GM19023 (cell line): Measurements from ENCODE around the gene PER3.
"Not testable (repeated sequence)": the region's sequence is repeated elsewhere in the genome, so short reads cannot be mapped to it uniquely, and the experiment has no call there.

Experiments
- ATAC-seq: cut with Tn5 transposase; IDR thresholded peaks from one replicate; pipeline ENCODE4 v1.9.1; 2021; ENCODE audit warnings: mild to moderate bottlenecking, moderate library complexity; ENCODE audit not compliant: unreplicated experiment

Gene PER3

DNA sequence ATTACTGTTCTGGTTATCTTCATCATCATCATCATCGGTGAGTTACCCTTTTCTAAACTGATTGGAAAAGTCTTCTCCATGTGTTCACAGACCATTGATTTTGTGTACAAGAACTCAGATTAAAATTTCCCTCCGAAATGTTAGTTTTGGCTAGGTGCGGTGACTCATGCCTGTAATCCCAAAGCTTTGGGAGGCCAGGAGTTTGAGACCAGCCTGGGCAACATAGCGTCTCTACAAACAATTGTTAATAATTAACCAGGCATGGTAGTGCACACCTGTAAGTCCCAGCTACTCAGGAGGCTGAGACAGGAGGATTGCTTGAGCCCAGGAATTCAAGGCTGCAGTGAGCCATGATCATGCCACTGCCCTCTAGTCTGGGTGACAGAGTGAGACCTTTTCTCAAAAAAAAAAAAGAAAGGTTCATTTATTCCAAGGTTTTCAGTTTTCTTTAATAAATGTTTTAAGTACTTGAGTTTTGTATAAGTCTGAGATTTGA is 5.9 kb upstream of the PER3 start:
- no peak for ATAC-seq

DNA sequence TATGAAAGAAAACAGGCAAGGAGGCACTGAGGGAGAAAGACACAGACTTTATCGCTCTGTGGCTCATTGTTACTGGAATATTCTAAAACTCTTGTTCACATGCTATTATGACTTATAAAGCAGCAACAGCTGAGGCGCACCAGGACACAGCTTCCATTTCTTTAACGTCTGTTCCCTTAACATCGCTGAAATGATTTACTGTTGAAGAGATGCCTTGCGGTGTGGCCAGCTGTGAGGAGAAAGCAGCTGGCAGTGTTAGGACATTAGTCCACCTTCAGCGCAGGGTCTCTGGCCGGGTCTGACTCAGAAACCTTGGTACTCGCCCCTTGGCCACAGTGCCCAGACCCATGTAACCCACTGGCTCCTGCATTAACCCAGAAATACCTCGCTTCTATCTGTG is 3.1 kb upstream of the PER3 start:
- no peak for ATAC-seq

DNA sequence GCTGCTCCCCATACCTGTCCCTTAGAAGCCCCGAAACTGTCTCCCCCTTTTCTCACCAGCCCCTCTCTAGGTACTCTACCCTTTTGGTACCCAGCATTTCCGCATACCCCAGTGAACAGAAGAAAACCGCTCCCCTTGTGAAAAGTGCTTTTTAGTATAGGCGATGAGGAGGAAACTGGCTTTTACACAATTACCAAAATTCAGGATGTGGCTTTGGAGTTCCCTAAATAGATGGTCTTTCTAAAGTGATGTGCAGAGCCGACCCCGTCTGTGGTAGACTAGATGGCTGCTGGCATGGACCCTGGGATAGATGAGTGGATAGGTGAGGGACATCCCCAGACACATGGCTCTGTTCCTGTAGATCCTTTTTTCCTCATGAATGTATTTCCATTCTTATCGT is 2.6 kb upstream of the PER3 start:
- ATAC-seq = no peak

DNA sequence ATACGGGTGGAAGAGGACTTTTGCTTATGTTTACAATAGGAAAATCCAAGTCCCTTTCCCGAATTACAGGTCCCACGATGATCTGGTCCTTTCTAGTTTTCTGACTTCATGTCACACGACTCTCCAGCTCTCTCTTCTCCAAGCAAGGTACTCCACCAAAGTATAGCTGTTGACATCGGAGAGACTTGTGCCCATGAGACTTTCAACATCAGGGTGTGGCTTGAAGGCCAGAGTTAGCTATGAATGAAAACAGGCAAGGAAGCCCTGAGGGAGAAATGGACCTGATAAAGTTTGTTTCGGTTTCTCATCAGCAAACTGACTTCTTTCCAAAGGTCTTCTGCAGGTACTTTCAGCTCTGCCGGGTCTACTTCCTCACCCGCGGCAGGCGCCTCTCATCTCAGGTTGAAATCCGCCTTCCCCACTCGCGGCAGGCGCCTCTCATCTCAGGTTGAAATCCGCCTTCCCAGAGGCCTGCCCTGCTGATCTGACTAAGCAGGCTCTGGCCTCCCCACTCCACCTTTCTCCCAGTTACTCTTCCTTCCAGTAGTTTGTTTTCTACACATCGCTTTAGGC is 2.1 kb upstream of the PER3 start:
- ATAC-seq = no peak

DNA sequence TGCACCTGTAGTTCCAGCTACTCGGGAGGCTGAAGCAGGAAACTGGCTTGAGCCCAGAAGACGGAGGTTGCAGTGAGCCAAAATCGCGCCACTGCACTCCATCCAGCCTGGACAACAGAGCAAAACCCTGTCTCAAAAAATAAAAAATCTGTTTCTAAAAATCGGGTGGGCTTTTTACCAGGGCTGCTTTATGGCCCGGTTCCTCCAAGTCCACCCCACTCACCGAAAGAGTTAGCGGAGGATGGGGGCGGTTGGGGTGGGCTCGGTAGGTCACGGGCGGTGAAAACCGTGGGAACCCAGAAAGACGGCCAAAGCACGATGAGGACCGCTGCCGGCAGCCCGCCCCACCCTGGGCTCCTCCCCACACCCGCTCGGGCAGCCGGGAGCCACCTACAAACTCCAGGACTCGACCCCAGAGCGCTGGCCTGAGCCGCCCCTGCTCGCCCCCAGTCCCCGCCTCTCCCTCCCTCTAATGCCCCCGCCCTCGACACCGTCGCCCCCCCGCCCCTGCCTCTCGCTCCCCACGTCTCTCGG is 846 bp upstream of the PER3 start:
- no peak for ATAC-seq

DNA sequence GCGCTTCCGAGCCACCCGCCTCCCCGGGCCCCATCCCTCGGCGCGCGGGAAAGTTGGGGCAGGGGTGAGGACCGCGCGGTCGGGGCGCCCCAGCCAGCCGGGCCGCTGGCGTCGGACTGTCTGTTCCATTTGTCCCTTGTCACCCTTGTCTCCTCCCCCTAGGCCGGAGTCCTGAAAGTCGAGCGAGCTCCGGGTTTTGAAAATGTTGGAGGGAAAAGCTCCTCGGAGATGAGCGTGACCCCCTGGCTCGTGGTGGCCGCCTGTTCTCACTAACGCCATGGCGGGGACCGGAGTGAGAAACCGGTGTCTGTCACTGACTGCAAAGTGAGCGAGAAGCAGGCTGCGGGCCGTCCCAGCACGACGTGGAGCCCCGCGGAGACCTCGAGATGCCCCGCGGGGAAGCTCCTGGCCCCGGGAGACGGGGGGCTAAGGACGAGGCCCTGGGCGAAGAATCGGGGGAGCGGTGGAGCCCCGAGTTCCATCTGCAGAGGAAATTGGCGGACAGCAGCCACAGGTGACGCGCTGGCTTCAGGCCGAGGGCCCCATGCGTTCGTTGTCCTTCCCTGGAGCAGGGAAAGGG is 491 bp downstream of the PER3 start:
- no peak for ATAC-seq

DNA sequence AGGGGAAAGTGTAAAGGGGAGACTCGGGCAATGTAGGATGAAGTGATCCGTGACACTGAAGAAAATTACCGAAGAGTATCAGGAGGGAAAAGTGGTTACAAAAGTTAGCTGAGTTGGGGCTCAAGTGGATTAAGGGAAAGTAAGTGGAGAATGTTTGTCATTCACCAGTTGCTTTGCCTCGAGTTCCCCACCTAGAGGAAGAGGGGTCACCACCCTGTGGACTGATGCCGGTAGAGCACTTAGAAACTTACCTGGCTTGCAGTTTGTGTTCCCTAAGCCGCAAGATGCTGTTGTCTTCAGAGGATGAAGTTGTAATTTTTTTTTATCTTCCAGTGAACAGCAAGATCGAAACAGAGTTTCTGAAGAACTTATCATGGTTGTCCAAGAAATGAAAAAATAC is 1.0 kb downstream of the PER3 start:
- ATAC-seq = no peak

DNA sequence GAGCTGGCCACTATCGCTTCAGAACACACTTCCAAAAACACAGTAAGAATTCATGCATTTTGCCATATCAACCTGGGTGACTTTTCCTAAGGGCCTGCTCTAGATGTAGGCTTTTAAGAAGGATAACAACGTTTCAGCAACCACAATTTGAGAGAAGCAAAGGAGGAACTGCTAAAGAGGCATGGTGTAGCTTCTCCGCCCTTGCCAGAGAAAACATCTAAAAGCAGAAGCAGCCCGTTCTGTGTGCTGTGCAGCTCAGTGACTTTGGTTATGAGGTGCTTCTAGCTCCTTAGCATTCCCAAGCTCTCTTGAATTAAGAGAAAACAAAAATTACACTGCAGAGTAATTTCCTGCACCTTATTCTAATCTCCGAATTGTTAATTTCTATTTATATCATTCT is 2.7 kb downstream of the PER3 start:
- no peak for ATAC-seq

DNA sequence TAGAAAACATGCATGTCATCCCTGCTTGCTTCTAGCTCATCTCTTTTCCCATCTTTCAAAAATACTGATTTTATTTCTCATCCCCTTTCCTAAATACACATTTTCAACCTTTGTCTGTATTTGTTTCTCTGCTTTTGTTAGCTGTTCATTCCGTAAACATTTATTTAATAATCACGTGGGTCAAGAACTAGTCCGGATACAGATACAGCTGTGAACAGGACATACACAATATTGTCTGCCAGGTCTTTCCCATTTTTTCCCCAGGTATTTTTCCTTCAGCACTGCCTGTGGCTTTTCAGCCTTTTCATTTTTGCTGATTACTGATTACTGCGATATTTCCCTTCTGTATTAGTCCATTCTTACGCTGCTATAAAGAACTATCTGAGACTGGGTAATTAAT is 5.7 kb downstream of the PER3 start:
- ATAC-seq = no peak

DNA sequence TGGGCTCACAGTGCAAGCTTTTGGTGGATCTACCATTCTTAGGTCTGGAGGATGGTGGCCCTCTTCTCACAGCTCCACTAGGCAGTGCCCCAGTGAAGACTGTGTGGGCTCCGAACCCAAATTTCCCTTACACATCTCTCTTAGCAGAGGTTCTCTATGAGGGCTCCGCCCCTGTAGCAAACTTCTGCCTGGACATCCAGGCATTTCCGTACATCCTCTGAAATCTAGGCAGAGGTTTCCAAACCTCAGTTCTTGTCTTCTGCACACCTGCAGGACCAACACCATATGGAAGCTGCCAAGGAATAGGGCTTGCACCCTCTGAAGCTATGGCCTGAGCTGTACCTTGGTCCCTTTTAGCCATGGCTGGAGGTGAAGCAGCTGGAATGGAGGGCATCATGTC is 6.9 kb downstream of the PER3 start:
- not testable (repeated sequence) for ATAC-seq

DNA sequence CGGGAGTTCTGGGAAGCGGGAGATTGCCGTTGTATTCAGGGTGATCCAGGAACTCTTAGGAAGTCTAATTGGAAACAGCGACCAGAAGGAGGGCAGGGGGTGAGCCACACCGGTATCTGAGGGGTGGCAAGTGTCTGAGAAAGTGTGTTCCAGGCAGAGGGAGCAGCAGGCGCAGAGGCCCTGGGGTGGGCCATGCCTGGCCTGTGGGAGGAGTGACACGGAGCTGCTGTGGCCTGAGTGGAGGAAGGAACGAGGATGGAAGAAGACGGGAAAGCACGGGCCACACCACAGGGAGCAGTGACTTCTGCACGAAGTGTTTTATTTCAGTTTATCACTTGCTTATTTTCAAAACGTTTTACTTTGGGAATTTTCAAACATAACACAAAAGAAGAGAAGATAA is 11.3 kb downstream of the PER3 start:
- ATAC-seq = no peak

DNA sequence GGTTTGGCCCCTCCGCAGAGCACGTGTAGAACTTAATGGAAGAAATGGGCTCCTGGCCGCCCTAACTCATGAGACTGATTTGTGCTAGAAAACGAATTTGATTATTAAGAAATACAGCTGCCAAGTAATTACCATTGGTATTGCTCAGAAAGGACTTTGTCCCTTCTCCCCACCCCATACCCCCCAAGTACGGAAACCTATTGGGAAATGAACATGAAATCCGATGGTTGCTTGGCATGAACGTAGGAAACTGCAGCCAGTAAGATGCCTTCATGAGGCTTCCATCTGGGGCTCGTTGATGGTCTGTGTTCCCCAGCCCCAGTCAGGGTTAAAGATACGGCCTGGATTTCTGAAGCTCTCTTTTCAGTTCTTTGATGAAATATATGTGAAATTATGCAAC is 21.4 kb downstream of the PER3 start:
- no peak for ATAC-seq

DNA sequence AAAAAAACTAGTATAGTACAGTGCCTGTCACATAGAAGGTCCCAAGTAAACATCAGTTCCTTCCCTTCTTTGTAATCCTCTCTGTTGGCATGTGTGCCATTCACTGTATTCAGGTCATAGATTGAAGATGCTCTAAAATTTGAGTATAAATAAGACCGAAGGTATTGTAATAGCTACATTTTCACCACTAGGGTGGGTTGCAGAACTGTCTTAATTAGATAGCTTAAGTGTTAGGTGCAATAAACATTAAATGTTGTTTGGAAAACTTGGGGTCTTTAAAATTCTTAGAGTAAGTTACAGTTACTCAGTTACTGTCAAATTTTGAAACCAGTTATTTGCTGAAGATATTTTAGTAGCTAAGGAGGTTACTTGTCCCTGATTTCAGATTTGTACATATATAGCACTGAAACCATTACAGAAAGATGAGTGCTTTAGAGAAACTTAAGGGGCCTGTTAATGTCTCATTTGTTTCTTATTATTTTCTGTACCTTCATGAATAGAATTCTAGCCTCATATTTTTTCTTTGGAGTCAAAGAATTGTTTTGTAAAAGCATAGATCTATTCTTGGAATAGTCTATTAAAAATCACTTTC is 24.3 kb downstream of the PER3 start:
- ATAC-seq = no peak

DNA sequence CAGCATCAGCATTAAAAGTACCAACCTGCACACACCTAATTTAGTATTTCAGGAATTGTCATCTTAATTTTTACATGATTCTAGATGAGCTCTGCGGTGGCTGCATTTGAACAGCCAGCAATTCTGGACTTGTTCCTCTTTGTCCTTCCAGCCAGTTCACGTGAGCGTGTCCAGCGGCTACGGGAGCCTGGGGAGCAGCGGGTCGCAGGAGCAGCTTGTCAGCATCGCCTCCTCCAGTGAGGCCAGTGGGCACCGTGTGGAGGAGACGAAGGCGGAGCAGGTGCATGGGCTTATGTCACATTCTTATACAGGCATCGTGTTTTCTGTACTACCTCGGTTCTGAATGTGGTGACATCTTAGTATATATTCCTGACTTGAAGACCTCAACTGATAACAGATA is 25.7 kb downstream of the PER3 start:
- no peak for ATAC-seq

DNA sequence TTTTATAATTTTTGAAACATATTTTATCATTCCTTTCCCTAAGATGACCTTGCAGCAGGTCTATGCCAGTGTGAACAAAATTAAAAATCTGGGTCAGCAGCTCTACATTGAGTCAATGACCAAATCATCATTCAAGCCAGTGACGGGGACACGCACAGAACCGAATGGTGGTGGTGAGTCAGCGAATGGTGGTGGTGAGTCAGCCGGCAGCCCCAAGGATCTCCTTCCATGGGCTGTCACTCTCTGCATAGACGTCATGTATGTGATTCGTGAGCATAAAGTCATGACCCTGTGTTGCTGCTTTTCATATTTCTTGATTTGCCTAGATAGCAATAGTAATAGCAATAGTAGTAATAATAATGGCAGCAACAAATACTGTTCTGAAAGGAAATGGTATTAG is 26.3 kb downstream of the PER3 start:
- no peak for ATAC-seq

DNA sequence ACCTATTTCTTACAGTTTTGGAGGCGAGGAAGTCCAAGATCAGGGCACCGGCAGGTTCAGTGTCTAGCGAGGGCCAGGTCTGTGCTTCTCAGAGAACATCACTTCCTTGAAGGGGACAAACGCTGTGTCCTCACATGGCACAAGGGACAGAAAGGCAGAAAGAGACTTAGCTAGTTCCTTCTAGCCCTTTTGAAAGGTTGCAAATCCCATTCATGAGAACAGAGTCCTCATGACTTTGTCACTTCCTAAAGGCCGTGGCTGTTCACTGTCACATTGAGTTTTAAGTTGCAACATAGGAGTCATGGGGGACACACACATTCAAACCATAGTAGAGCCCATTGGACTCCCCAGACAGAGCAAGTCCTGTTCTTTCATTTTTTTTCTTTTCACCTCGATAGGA is 27.4 kb downstream of the PER3 start:
- no peak for ATAC-seq

DNA sequence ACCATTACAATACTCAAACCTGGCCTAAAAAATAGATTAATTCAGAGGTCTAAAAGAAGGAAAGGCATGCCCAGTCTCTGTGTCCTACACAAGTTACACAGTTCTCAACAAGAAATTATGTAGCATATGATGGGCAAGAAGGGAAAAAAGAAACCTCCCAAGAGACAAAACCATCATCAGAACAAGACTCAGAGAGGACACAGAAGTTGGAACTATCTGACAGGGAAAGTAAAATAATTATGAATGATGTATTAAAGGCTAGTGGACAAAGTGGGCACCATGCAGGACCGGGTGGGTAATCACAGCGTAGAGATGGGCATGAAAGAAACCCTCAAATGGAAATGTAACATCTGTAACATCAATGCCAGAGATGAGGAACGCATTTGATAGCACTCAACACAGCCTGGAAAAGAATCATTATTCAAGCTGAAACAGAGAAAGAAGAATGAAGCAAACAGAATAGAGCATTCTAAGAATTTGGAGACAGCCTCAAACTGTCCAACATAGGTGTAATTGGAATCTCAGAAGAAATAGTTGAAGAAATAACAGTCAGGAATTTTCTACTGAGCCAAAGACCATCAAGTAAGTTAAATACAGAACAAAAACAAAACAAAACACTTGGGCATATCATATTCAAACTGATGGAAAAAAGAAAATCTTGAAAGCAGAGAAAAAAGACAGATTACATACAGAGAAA is 29.7 kb downstream of the PER3 start:
- ATAC-seq = no peak

DNA sequence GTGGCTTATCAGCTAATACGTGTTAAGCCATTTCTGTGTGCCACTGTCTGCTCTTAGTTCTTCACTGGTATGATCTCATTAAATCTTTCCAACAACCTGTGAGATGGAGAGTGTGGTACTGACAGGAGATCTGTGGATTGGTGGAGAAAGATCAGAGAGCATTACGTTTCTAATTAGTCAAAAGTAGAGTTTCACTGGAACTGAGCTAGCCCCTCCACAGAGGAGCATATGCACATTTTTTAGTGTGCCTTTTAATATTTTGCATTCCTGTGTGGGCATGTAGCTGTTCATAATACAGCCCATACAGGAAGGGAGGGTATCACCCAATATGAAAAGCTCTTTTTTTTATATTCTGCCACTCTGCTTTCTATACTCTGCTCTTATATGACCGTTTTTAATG is 37.2 kb downstream of the PER3 start:
- no peak for ATAC-seq

DNA sequence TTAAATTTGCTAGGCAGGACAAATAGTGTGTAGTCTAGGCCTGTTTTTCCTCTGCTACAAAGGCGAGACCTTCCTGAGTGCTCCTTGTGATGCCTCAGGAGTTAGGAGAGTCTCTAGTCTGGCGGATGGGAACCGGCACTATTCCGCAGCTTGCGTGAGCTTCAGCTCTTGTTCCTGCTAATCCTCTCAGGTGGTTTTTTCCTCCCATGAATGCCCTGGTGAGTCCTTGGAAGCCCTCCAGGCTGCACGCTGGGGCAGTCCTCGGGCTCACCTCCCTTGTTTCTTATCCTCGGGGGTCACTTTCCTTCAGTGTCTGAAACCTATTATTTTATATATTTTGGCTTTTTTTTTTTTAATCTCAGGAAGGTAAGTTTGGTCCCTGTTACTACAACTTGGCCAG is 40.6 kb downstream of the PER3 start:
- no peak for ATAC-seq

DNA sequence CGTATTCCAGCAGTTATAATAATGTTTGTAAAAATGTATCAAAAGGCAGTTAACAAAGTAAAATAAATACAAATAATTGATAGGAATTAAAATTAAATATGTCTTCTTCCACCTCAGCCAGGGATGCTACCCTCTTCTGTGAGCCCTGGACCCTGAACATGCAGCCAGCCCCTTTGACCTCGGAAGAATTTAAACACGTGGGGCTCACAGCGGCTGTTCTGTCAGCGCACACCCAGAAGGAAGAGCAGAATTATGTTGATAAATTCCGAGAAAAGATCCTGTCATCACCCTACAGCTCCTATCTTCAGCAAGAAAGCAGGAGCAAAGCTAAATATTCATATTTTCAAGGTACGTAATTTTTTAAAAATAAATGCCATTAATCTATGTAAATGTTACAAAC is 42.3 kb downstream of the PER3 start:
- ATAC-seq = no peak

DNA sequence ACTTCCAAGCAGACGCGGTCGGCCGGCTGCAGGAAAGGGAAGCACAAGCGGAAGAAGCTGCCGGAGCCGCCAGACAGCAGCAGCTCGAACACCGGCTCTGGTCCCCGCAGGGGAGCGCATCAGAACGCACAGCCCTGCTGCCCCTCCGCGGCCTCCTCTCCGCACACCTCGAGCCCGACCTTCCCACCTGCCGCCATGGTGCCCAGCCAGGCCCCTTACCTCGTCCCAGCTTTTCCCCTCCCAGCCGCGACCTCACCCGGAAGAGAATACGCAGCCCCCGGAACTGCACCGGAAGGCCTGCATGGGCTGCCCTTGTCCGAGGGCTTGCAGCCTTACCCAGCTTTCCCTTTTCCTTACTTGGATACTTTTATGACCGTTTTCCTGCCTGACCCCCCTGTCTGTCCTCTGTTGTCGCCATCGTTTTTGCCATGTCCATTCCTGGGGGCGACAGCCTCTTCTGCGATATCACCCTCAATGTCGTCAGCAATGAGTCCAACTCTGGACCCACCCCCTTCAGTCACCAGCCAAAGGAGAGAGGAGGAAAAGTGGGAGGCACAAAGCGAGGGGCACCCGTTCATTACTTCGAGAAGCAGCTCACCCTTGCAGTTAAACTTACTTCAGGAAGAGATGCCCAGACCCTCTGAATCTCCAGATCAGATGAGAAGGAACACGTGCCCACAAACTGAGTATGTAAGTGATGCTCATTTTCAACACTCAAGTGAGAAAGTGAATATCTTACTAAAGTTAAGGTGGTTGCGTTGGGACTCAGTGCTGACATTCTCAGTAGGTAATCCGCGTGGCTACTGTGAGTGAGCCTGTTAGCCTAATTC is 43.2 kb downstream of the PER3 start:
- ATAC-seq = no peak
